ENCODE measurements around the gene SCARB1. TPM values are rescaled to one million over a fixed set of nuclear protein-coding genes. Genes with fewer than 3 reads are reported as not detected.

SCARB1 gene
- total and polyA plus RNA-seq, 2 of the 13 experiments (the other 11 are each of a cell fraction or from before 2014, with no cell fraction given) = 63.4 to 160 TPM

DNA sequence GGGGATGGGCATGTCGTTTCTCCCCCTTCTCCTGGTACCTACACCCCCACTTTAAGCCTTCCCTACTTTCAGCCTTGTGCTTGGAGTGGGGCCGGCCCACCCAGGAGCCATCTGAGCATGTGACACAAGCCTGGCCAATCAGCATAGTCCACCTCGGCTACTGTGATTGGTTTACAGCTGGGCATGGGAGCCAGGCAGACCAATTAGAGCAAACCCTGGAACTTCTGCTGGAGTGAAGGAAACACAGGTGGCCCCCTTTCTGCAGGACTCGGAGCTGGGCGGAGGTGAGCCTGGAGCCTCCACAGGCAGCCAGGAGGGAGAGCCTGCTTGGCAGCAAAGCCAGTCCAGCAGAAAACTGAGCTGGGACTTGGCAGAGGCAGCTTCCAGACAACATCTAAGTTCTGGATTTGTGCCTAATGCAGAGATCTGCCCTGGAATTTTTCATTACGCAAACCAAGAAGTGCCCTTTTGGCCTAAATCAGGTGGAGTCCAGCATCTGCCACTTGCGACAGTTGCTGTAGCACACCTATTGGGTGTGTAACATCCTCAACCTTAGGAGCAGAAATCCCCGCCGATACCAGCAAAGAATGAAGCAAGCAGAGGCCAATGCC lies 59.5 kb downstream of the SCARB1 start (continued):
- TF ChIP-seq, protein P1, sequence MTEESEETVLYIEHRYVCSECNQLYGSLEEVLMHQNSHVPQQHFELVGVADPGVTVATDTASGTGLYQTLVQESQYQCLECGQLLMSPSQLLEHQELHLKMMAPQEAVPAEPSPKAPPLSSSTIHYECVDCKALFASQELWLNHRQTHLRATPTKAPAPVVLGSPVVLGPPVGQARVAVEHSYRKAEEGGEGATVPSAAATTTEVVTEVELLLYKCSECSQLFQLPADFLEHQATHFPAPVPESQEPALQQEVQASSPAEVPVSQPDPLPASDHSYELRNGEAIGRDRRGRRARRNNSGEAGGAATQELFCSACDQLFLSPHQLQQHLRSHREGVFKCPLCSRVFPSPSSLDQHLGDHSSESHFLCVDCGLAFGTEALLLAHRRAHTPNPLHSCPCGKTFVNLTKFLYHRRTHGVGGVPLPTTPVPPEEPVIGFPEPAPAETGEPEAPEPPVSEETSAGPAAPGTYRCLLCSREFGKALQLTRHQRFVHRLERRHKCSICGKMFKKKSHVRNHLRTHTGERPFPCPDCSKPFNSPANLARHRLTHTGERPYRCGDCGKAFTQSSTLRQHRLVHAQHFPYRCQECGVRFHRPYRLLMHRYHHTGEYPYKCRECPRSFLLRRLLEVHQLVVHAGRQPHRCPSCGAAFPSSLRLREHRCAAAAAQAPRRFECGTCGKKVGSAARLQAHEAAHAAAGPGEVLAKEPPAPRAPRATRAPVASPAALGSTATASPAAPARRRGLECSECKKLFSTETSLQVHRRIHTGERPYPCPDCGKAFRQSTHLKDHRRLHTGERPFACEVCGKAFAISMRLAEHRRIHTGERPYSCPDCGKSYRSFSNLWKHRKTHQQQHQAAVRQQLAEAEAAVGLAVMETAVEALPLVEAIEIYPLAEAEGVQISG (CRISPR knock-in tag; IDR thresholded peaks at IDR 0.05) = no peak
- TF ChIP-seq NFYC (CRISPR knock-in tag; IDR thresholded peaks at IDR 0.05) = peak; percentile 83
- TF ChIP-seq HHEX (CRISPR knock-in tag; IDR thresholded peaks at IDR 0.05) = no peak
- TF ChIP-seq, protein P2, sequence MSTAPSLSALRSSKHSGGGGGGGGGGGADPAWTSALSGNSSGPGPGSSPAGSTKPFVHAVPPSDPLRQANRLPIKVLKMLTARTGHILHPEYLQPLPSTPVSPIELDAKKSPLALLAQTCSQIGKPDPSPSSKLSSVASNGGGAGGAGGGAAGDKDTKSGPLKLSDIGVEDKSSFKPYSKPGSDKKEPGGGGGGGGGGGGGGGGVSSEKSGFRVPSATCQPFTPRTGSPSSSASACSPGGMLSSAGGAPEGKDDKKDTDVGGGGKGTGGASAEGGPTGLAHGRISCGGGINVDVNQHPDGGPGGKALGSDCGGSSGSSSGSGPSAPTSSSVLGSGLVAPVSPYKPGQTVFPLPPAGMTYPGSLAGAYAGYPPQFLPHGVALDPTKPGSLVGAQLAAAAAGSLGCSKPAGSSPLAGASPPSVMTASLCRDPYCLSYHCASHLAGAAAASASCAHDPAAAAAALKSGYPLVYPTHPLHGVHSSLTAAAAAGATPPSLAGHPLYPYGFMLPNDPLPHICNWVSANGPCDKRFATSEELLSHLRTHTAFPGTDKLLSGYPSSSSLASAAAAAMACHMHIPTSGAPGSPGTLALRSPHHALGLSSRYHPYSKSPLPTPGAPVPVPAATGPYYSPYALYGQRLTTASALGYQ (CRISPR knock-in tag; IDR thresholded peaks at IDR 0.05) = no peak
- no peak for TF ChIP-seq ZNF296 (CRISPR knock-in tag; conservative IDR thresholded peaks at IDR 0.05)
- TF ChIP-seq RAD51 (IDR thresholded peaks at IDR 0.05; ENCODE audit: borderline replicate concordance) = no peak
- no peak for TF ChIP-seq EP300 (IDR thresholded peaks at IDR 0.05; ENCODE audit: low read depth in 2 of 2, low read length in 2 of 2)
- TF ChIP-seq EP300 (CRISPR knock-in tag; IDR thresholded peaks at IDR 0.05; ENCODE audit: borderline replicate concordance) = no peak

DNA sequence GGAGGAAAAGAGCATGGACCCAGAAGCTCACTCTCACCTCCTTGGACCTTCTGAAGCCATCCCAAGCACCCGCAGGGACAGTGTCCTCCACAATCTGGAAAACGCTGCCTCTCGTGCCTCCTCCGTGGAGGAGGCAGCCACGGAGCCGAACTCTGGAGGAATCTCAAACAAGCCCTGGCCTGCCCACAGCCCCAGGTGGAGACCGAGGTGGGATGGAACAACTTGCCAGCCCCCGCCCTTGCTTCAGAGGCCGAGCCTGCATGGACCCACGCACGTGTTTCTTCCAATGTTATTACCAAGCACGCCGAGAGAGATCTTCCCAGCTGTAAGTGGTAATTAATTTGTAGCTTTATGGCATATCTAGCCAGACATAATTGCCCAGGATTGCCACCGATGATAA lies 61.3 kb downstream of the SCARB1 start:
- FAIRE-seq = no peak
- H3K9ac ChIP-seq (ENCODE audit: insufficient read depth, low read depth, low read length) = no peak overlapping the region
- no peaks in the 10 kb centered on the region for H4K20me1 ChIP-seq (ENCODE audit: insufficient read depth, low read length)
- H3K79me2 ChIP-seq (ENCODE audit: insufficient read depth, low read length) = no peaks in the 10 kb centered on the region
- H3K4me1 ChIP-seq (ENCODE audit: insufficient read depth, low read length) = peaks cover 23% of the 10 kb centered on the region; the same call in 1 of the 2 replicates
- TF ChIP-seq ZNF746 (CRISPR knock-in tag; IDR thresholded peaks at IDR 0.05) (no peak), ZNF674 (CRISPR knock-in tag; IDR thresholded peaks at IDR 0.05; ENCODE audit: low read depth) (no peak)
- TF ChIP-seq, protein P3, sequence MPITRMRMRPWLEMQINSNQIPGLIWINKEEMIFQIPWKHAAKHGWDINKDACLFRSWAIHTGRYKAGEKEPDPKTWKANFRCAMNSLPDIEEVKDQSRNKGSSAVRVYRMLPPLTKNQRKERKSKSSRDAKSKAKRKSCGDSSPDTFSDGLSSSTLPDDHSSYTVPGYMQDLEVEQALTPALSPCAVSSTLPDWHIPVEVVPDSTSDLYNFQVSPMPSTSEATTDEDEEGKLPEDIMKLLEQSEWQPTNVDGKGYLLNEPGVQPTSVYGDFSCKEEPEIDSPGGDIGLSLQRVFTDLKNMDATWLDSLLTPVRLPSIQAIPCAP (CRISPR knock-in tag; IDR thresholded peaks at IDR 0.05; ENCODE audit: low read depth) = no peak
- TF ChIP-seq, protein P4, sequence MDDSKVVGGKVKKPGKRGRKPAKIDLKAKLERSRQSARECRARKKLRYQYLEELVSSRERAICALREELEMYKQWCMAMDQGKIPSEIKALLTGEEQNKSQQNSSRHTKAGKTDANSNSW (CRISPR knock-in tag; IDR thresholded peaks at IDR 0.05; ENCODE audit: borderline replicate concordance) = no peak
- TF ChIP-seq, protein P5, sequence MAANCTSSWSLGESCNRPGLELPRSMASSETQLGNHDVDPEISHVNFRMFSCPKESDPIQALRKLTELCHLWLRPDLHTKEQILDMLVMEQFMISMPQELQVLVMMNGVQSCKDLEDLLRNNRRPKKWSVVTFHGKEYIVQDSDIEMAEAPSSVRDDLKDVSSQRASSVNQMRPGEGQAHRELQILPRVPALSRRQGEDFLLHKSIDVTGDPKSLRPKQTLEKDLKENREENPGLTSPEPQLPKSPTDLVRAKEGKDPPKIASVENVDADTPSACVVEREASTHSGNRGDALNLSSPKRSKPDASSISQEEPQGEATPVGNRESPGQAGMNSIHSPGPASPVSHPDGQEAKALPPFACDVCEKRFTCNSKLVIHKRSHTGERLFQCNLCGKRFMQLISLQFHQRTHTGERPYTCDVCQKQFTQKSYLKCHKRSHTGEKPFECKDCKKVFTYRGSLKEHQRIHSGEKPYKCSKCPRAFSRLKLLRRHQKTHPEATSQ (CRISPR knock-in tag; IDR thresholded peaks at IDR 0.05; ENCODE audit: borderline replicate concordance) = no peak
- ChIA-PET POLR2A (interaction anchor here (1.2 kb wide), 1 partner anchor 1151 kb away, joined by 3 read pairs; no protein-coding TSS in a partner anchor), CTCF (ENCODE audit: low intra/inter-chr PET ratio, low total read pairs) (no interaction called here)
- no peak overlapping the region for H3K4me3 ChIP-seq (replicated peaks in 1 of 3; ENCODE audit: insufficient read depth in 1 of 3, low read depth in 2 of 3, low read length in 3 of 3)
- DNase-seq (ENCODE audit: low spot score) = no peak
- H3K4me2 ChIP-seq (ENCODE audit: low read depth, low read length) = no peak overlapping the region
- peaks cover 33 to 88% of the 10 kb centered on the region in 2 experiments; a peak in 4 of 5 replicates for H3K36me3 ChIP-seq (replicated peaks in 1 of 2; ENCODE audit: control insufficient read depth in 1 of 2, insufficient read depth in 2 of 2, low read length in 2 of 2)
- H3K27ac ChIP-seq (ENCODE audit: extremely low read length, insufficient read depth, low read length) = no peak overlapping the region
- in situ Hi-C loops (cut with HindIII; ENCODE audit: extremely low pct_ligation_motif_present, low pct_unique_long_range_greater_than_20kb) (no loop called here), intact Hi-C loops (cut with micrococcal nuclease; ENCODE audit: unreplicated experiment) (no loop called here)
- no peak overlapping the region for H2AFZ ChIP-seq (ENCODE audit: low read length)
- WGBS (ENCODE audit: low lambda C conversion rate) = 91% methylated on average over 13 of the region's 14 CpGs
- no peak for ATAC-seq
- H3K9me3 ChIP-seq (ENCODE audit: low read length) = no peaks in the 10 kb centered on the region
- BruUV-seq (replicated peaks) = no TSS peak
- no peaks in the 10 kb centered on the region for H3K27me3 ChIP-seq (ENCODE audit: control insufficient read depth in 1 of 2, insufficient read depth in 2 of 2, low read length in 2 of 2)
